ENCODE data around the gene TNIK. TPM values are rescaled to one million over a fixed set of nuclear protein-coding genes. Genes with fewer than 3 reads are reported as not detected.

The TNIK gene
- total RNA-seq, 4 donors from 2014 or later, result 32.9 to 52.0 (median 40.2) TPM

DNA sequence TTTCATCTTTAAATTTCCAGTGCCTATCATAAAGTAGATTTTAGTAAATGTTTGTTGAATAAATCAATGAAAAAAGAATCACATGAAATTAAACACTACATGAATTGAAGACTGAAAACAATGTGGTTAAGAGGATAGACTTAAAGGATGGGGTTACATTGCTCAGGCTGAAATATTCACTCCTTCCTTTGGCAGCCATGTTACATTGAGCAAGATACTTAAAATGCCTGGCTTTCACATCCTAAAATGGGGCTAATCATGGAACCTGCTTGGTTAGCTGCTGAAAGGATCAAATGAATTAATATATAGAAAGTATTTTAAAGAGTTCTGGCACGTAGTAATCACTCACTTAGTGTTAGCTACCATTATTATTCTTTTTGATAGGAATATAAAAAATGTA, 236.8 kb downstream of the TNIK start:
- no peak for TF ChIP-seq EP300 (IDR thresholded peaks at IDR 0.05; ENCODE audit: low read depth)
- TF ChIP-seq POLR2AphosphoS5 (IDR thresholded peaks at IDR 0.05), result no peak
- WGBS, 2 donors (ENCODE audit: low coverage in 1 of 2), result 94 to 100% methylated on average over 1 of the region's 1 CpG
- in situ Hi-C loops (cut with MboI; ENCODE audit: low pct_ligation_motif_present in 1 of 4, low pct_unique_long_range_greater_than_20kb in 1 of 4, low sequenced_read_pairs in 3 of 4) (no loop called here), intact Hi-C loops (cut with DNase I; ENCODE audit: low total_unique reads) (no loop called here)
- H3K27ac ChIP-seq, result no peak overlapping the region
- no peaks in the 10 kb centered on the region for H3K9me3 ChIP-seq
- no peaks in the 10 kb centered on the region for H3K36me3 ChIP-seq
- DNase-seq, result no peak
- H3K4me1 ChIP-seq, result peaks cover 0 to 9% (median 1%) of the 10 kb centered on the region in 4 donors
- H3K27me3 ChIP-seq, result no peaks in the 10 kb centered on the region
- H3K4me3 ChIP-seq, result no peak overlapping the region

- intact Hi-C loops (cut with DNase I; ENCODE audit: low total_unique reads), result no loop called here
- Histone ChIP-seq H3K27ac (no peak overlapping the region), H3K4me1 (peaks cover 0 to 9% (median 1%) of the 10 kb centered on the region in 4 donors), H3K36me3 (no peaks in the 10 kb centered on the region), H3K9me3 (no peaks in the 10 kb centered on the region), H3K4me3 (no peak overlapping the region), H3K27me3 (no peaks in the 10 kb centered on the region)
- TF ChIP-seq POLR2AphosphoS5 (IDR thresholded peaks at IDR 0.05) (no peak), EP300 (IDR thresholded peaks at IDR 0.05; ENCODE audit: low read depth) (no peak), POLR2A (IDR thresholded peaks at IDR 0.05) (no peak)
- TF ChIP-seq, protein P1, sequence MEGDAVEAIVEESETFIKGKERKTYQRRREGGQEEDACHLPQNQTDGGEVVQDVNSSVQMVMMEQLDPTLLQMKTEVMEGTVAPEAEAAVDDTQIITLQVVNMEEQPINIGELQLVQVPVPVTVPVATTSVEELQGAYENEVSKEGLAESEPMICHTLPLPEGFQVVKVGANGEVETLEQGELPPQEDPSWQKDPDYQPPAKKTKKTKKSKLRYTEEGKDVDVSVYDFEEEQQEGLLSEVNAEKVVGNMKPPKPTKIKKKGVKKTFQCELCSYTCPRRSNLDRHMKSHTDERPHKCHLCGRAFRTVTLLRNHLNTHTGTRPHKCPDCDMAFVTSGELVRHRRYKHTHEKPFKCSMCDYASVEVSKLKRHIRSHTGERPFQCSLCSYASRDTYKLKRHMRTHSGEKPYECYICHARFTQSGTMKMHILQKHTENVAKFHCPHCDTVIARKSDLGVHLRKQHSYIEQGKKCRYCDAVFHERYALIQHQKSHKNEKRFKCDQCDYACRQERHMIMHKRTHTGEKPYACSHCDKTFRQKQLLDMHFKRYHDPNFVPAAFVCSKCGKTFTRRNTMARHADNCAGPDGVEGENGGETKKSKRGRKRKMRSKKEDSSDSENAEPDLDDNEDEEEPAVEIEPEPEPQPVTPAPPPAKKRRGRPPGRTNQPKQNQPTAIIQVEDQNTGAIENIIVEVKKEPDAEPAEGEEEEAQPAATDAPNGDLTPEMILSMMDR (IDR thresholded peaks at IDR 0.05), result no peak
- in situ Hi-C loops (cut with MboI; ENCODE audit: low pct_ligation_motif_present in 1 of 4, low pct_unique_long_range_greater_than_20kb in 1 of 4, low sequenced_read_pairs in 3 of 4), result no loop called here
- no peak for DNase-seq
- WGBS, 2 donors (ENCODE audit: low coverage in 1 of 2), result 67 to 74% methylated on average over 4 to 5 of the region's 5 CpGs
Observed at GRCh38 chr3:171222995-171223394, 237.2 kb downstream of the TNIK start.

- TF ChIP-seq EP300 (IDR thresholded peaks at IDR 0.05; ENCODE audit: low read depth) (no peak), POLR2A (IDR thresholded peaks at IDR 0.05) (no peak), POLR2AphosphoS5 (IDR thresholded peaks at IDR 0.05) (no peak)
- TF ChIP-seq, protein P1 (IDR thresholded peaks at IDR 0.05), result no peak
- peaks cover 0 to 9% (median 1%) of the 10 kb centered on the region in 4 donors for H3K4me1 ChIP-seq
- WGBS, 2 donors (ENCODE audit: low coverage in 1 of 2), result 74 to 76% methylated on average over 2 of the region's 2 CpGs
- no peaks in the 10 kb centered on the region for H3K36me3 ChIP-seq
- in situ Hi-C loops (cut with MboI; ENCODE audit: low pct_ligation_motif_present in 1 of 4, low pct_unique_long_range_greater_than_20kb in 1 of 4, low sequenced_read_pairs in 3 of 4) (no loop called here), intact Hi-C loops (cut with DNase I; ENCODE audit: low total_unique reads) (no loop called here)
- DNase-seq, result no peak
- H3K27me3 ChIP-seq, result no peaks in the 10 kb centered on the region
- H3K9me3 ChIP-seq, result no peaks in the 10 kb centered on the region
- no peak overlapping the region for H3K27ac ChIP-seq
- H3K4me3 ChIP-seq, result no peak overlapping the region
Observed at GRCh38 chr3:171221597-171221996, 238.6 kb downstream of the TNIK start.

GRCh38 chr3:171221104-171221503, 239.1 kb downstream of the TNIK start:
- H3K4me1 ChIP-seq, result peaks cover 0 to 9% (median 1%) of the 10 kb centered on the region in 4 donors
- WGBS, 2 donors (ENCODE audit: low coverage in 1 of 2), result 92% methylated on average over 2 of the region's 2 CpGs; no CpG with 5 or more reads in 1 of the 2 donors
- H3K27me3 ChIP-seq, result no peaks in the 10 kb centered on the region
- no peaks in the 10 kb centered on the region for H3K9me3 ChIP-seq
- TF ChIP-seq, protein P1 (IDR thresholded peaks at IDR 0.05), result no peak
- no peak for TF ChIP-seq POLR2A (IDR thresholded peaks at IDR 0.05)
- TF ChIP-seq EP300 (IDR thresholded peaks at IDR 0.05; ENCODE audit: low read depth), result no peak
- no peak for TF ChIP-seq POLR2AphosphoS5 (IDR thresholded peaks at IDR 0.05)
- H3K36me3 ChIP-seq, result no peaks in the 10 kb centered on the region
- in situ Hi-C loops (cut with MboI; ENCODE audit: low pct_ligation_motif_present in 1 of 4, low pct_unique_long_range_greater_than_20kb in 1 of 4, low sequenced_read_pairs in 3 of 4) (no loop called here), intact Hi-C loops (cut with DNase I; ENCODE audit: low total_unique reads) (no loop called here)
- no peak overlapping the region for H3K27ac ChIP-seq
- H3K4me3 ChIP-seq, result no peak overlapping the region
- no peak for DNase-seq

GRCh38 chr3:171219258-171219657, 240.9 kb downstream of the TNIK start:
- Histone ChIP-seq H3K27ac (no peak overlapping the region), H3K9me3 (no peaks in the 10 kb centered on the region), H3K36me3 (no peaks in the 10 kb centered on the region), H3K27me3 (no peaks in the 10 kb centered on the region), H3K4me3 (no peak overlapping the region), H3K4me1 (peaks cover 0 to 9% (median 1%) of the 10 kb centered on the region in 4 donors)
- TF ChIP-seq, protein P1 (IDR thresholded peaks at IDR 0.05), result no peak
- TF ChIP-seq POLR2A (IDR thresholded peaks at IDR 0.05) (no peak), POLR2AphosphoS5 (IDR thresholded peaks at IDR 0.05) (no peak), EP300 (IDR thresholded peaks at IDR 0.05; ENCODE audit: low read depth) (no peak)
- in situ Hi-C loops (cut with MboI; ENCODE audit: low pct_ligation_motif_present in 1 of 4, low pct_unique_long_range_greater_than_20kb in 1 of 4, low sequenced_read_pairs in 3 of 4) (no loop called here), intact Hi-C loops (cut with DNase I; ENCODE audit: low total_unique reads) (no loop called here)
- DNase-seq, result no peak
